Chondrocyte (in vitro differentiated cells): ENCODE measurements around the gene TM4SF4. TPM values are rescaled to one million over a fixed set of nuclear protein-coding genes. Genes with fewer than 3 reads are reported as not detected.

Experiments used
- DNase-seq: peaks from one replicate; pipeline ENCODE4 v3.0.0; 2021; ENCODE audit warnings: mixed read lengths, low spot score
- H3K27ac Mint-ChIP-seq: one replicate; pipeline ENCODE4 v1.8.0; 2021; ENCODE audit warnings: mild to moderate bottlenecking, moderate library complexity, mixed read lengths; ENCODE audit not compliant: unreplicated experiment
- H3K27me3 Mint-ChIP-seq: 2 replicates; pipeline ENCODE4 v1.8.0; 2021; ENCODE audit warnings: low read depth, mixed read lengths
- H3K36me3 Mint-ChIP-seq: 2 replicates; pipeline ENCODE4 v1.8.0; 2021; ENCODE audit warnings: low read depth, mixed read lengths
- H3K4me1 Mint-ChIP-seq: 2 replicates; pipeline ENCODE4 v1.8.0; 2021; ENCODE audit warnings: low read depth, mild to moderate bottlenecking, mixed read lengths
- H3K4me3 Mint-ChIP-seq: one replicate; pipeline ENCODE4 v1.8.0; 2021; ENCODE audit warnings: mild to moderate bottlenecking, moderate library complexity, mixed read lengths; ENCODE audit not compliant: unreplicated experiment
- H3K9me3 Mint-ChIP-seq: 2 replicates; pipeline ENCODE4 v1.8.0; 2021; ENCODE audit warnings: low read depth, mixed read lengths
- total RNA-seq: library from RNA; stranded (reverse); gene quantifications from 3 replicates; pipeline ENCODE4 v1.2.1, GENCODE V29; 2021
- TF ChIP-seq, protein P1 (sequence below): fragments of 200-600 bp; sonication (generic); IDR thresholded peaks from 2 replicates; pipeline ENCODE4 v1.5.0; 2021; ENCODE audit warnings: antibody characterized with exemption, mild to moderate bottlenecking, moderate library complexity

TM4SF4 gene
- total RNA-seq, 1 donor from 2014 or later, result not detected

DNA sequence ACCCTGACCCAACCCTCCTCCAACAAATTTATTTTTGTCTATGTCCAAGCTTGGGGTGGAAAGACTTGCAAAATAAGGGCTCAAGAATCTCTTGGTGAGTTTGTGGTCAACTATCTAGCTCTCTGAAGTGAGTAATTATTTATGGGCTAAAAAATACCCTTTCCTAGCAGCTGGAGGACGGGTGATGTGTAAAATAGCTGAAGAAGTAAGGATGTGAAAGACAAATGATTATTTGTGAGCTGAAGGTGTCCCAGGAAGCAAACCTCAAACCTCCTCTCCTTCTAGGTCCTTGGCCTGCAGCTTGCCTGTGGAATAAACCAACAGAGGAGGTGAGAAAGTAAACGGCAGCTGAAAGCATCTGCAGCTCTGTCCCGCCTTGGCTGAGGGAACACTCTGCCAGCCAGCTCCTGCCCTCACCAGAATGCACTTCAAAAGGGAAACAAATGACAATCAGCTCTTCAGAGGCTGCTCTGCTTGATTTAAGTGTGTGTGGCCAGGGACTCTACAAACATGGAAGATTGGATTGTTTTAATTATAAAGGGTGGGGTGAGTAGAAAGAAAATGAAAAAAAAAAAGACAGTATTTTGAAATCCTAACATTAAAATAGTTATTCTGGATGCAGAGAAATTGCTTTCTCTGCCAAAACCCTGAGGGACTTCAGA, 60.3 kb downstream of the TM4SF4 start:
- peak overlapping the region; percentile 85 for H3K27ac Mint-ChIP-seq
- H3K9me3 Mint-ChIP-seq, result no peaks in the 10 kb centered on the region
- H3K4me3 Mint-ChIP-seq, result peak overlapping the region; percentile 8
- DNase-seq, result no peak
- TF ChIP-seq, protein P1, sequence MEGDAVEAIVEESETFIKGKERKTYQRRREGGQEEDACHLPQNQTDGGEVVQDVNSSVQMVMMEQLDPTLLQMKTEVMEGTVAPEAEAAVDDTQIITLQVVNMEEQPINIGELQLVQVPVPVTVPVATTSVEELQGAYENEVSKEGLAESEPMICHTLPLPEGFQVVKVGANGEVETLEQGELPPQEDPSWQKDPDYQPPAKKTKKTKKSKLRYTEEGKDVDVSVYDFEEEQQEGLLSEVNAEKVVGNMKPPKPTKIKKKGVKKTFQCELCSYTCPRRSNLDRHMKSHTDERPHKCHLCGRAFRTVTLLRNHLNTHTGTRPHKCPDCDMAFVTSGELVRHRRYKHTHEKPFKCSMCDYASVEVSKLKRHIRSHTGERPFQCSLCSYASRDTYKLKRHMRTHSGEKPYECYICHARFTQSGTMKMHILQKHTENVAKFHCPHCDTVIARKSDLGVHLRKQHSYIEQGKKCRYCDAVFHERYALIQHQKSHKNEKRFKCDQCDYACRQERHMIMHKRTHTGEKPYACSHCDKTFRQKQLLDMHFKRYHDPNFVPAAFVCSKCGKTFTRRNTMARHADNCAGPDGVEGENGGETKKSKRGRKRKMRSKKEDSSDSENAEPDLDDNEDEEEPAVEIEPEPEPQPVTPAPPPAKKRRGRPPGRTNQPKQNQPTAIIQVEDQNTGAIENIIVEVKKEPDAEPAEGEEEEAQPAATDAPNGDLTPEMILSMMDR, result no peak
- no peaks in the 10 kb centered on the region for H3K27me3 Mint-ChIP-seq
- H3K4me1 Mint-ChIP-seq, result peaks cover 88% of the 10 kb centered on the region
- H3K36me3 Mint-ChIP-seq, result no peaks in the 10 kb centered on the region

DNA sequence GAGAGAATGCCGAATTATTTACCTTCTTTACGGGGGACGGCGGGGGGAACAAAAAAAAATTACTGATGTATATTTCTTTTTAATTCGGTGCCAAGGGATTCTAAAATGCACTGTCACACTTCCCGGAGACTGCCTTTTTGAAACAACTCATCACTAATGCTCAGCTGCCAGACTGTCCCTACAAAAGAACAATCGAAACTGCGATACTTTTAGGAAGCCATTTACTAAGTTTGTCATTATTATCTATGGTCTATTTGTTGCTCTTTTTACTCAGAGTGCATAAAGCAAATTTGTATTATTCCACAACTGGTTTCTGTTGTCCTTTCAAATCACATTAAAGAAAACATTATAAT, 60.8 kb downstream of the TM4SF4 start:
- Mint-ChIP-seq H3K27ac (peak overlapping the region; percentile 94), H3K9me3 (no peaks in the 10 kb centered on the region), H3K27me3 (no peaks in the 10 kb centered on the region), H3K36me3 (no peaks in the 10 kb centered on the region), H3K4me3 (peak overlapping the region; percentile 8), H3K4me1 (peaks cover 93% of the 10 kb centered on the region)
- TF ChIP-seq, protein P1, result no peak
- DNase-seq, result no peak

DNA sequence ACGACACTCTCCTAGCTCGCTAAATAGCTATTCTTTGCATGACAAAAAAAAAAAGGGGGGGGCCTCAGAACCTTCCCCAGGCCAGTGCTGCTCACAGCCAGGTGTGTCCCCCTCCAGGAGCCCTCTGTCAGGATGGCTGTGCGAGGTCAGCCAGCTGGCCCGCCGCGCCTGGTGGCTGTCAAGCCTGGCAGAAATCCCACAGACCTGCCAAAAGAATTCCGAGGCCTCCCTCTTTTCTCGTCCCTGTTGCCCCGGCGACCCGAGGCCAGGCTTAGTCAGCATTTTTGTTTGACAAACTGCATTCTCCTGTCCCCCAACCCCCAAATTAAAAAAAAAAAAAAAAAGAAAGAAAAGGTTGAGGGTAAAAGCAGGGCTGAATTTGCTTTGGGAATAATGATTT, 61.9 kb downstream of the TM4SF4 start:
- peak overlapping the region; percentile 39 for H3K4me3 Mint-ChIP-seq
- H3K36me3 Mint-ChIP-seq, result no peaks in the 10 kb centered on the region
- TF ChIP-seq, protein P1, result peak; percentile 17
- no peaks in the 10 kb centered on the region for H3K27me3 Mint-ChIP-seq
- H3K27ac Mint-ChIP-seq, result peak overlapping the region; percentile 94
- H3K9me3 Mint-ChIP-seq, result no peaks in the 10 kb centered on the region
- H3K4me1 Mint-ChIP-seq, result peaks cover 95% of the 10 kb centered on the region
- no peak for DNase-seq

DNA sequence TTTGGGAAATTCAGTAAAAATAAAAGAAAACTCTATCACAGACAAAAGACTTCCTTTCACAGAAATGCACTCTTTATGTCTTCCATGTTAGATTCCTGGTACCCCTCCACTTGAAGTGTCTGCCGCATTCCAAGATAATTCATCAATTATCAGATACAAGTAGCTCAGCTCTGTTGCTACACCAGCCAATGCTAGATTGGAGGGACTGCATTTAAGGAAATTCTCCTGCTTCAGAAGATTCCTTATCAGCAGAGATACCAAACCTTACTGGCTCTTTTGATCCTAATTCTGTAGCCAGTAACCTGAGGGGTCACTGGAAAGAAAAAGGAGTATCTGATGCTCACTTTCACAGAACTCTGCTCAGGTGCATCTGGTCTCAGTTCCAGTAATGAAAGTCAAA, 63.9 kb downstream of the TM4SF4 start:
- Mint-ChIP-seq H3K27me3 (no peaks in the 10 kb centered on the region), H3K9me3 (no peaks in the 10 kb centered on the region), H3K27ac (peak overlapping the region; percentile 62), H3K4me3 (no peak overlapping the region), H3K4me1 (peaks cover 93% of the 10 kb centered on the region), H3K36me3 (peaks cover 3% of the 10 kb centered on the region)
- no peak for DNase-seq
- TF ChIP-seq, protein P1, result no peak

DNA sequence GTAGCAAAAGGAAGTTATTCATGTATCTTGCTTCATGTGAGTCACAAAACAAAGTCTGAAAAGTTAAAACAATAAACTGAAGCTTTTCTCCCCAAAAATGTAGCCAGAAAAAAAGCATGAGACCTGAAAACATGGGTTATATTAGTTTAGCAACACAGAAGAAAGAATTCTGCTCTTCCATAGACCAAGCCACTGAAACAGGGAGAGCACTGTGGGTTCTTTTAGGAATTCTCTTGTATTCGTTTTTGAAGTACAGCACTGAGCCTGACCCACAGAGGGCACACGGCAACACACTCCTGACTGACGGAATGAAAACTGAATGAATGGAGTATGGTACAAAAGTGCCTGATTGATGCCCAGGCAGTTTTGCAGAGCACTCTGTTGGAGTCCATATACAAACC, 66.6 kb downstream of the TM4SF4 start:
- no peaks in the 10 kb centered on the region for H3K9me3 Mint-ChIP-seq
- peaks cover 3% of the 10 kb centered on the region for H3K36me3 Mint-ChIP-seq
- no peaks in the 10 kb centered on the region for H3K27me3 Mint-ChIP-seq
- peak overlapping the region; percentile 96 for H3K27ac Mint-ChIP-seq
- no peak for DNase-seq
- H3K4me3 Mint-ChIP-seq, result peak overlapping the region; percentile 26
- peaks cover 81% of the 10 kb centered on the region for H3K4me1 Mint-ChIP-seq
- TF ChIP-seq, protein P1, result peak; percentile 74
